ENCODE measurements around the gene KLHDC4. TPM values are rescaled to one million over a fixed set of nuclear protein-coding genes. Genes with fewer than 3 reads are reported as not detected.

Gene KLHDC4
- total and polyA plus RNA-seq, 9 of the 15 experiments (the other 6 are each of a cell fraction or from before 2014, with no cell fraction given) = 1.3 to 68.1 (median 32.8) TPM

DNA sequence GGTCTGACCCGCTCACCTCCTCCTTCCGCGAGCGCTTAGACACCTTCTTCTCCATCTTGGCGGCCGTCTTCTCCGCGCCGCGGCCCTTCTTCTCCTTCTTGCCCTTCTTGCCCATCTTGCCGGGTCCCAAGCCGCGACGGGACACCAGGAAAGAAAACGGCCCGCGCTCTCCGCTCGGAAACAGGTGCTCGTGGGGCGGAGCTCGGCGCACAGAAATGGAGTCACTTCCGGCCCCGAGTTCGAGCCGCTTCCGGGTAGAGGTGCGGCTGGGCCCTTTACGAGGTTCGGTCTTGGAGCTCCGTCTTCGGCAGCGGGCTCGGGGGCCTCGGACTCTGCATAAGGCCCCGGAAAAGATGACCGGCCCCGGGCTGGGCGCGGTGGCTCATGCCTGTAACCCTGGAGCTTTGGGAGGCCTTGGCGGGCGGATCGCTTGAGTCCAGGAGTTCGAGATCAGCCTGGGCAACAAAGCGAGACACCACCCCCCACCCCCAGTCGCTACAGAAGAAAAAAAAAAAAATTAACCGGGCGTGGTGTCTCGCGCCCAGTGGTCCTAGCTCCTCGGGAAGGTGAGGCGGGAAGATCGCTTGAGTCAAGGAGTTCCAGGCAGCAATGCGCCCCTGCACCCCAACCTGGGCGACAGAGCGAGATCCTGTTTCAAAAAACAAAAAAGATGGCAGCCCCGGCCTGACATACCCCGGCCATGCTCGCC, at the start of gene KLHDC4 (continued):
- TF ChIP-seq ELF1 (tag; IDR thresholded peaks at IDR 0.05) (peak; percentile 95), HNRNPUL1 (IDR thresholded peaks at IDR 0.05; ENCODE audit: low read length) (no peak), ZC3H11A (IDR thresholded peaks at IDR 0.05; ENCODE audit: low read depth, low read length) (no peak), IRF1 (CRISPR knock-in tag; IDR thresholded peaks at IDR 0.05; ENCODE audit: borderline replicate concordance) (no peak), AFF4 (CRISPR knock-in tag; IDR thresholded peaks at IDR 0.05) (0 out of 2 replicates have a peak, but pooled peaks have one; percentile 22), RBFOX2 (IDR thresholded peaks at IDR 0.05; ENCODE audit: low read depth, low read length) (peak; percentile 99), TCFL5 (CRISPR knock-in tag; conservative IDR thresholded peaks at IDR 0.05) (no peak), ETV5 (CRISPR knock-in tag; IDR thresholded peaks at IDR 0.05; ENCODE audit: low read depth) (peak; percentile 87), HNRNPK (IDR thresholded peaks at IDR 0.05; ENCODE audit: low read depth, low read length, poor library complexity, severe bottlenecking) (no peak), ZNF146 (CRISPR knock-in tag; IDR thresholded peaks at IDR 0.05; ENCODE audit: unreplicated experiment) (no peak), RBM15 (IDR thresholded peaks at IDR 0.05; ENCODE audit: insufficient read depth, low read length) (no peak), GABPB1 (CRISPR knock-in tag; IDR thresholded peaks at IDR 0.05) (peak; percentile 98), LARP7 (IDR thresholded peaks at IDR 0.05) (no peak)
- TF ChIP-seq, protein P1, sequence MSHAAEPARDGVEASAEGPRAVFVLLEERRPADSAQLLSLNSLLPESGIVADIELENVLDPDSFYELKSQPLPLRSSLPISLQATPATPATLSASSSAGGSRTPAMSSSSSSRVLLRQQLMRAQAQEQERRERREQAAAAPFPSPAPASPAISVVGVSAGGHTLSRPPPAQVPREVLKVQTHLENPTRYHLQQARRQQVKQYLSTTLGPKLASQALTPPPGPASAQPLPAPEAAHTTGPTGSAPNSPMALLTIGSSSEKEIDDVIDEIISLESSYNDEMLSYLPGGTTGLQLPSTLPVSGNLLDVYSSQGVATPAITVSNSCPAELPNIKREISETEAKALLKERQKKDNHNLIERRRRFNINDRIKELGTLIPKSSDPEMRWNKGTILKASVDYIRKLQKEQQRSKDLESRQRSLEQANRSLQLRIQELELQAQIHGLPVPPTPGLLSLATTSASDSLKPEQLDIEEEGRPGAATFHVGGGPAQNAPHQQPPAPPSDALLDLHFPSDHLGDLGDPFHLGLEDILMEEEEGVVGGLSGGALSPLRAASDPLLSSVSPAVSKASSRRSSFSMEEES (CRISPR knock-in tag; IDR thresholded peaks at IDR 0.05) = no peak
- TF ChIP-seq, protein P2, sequence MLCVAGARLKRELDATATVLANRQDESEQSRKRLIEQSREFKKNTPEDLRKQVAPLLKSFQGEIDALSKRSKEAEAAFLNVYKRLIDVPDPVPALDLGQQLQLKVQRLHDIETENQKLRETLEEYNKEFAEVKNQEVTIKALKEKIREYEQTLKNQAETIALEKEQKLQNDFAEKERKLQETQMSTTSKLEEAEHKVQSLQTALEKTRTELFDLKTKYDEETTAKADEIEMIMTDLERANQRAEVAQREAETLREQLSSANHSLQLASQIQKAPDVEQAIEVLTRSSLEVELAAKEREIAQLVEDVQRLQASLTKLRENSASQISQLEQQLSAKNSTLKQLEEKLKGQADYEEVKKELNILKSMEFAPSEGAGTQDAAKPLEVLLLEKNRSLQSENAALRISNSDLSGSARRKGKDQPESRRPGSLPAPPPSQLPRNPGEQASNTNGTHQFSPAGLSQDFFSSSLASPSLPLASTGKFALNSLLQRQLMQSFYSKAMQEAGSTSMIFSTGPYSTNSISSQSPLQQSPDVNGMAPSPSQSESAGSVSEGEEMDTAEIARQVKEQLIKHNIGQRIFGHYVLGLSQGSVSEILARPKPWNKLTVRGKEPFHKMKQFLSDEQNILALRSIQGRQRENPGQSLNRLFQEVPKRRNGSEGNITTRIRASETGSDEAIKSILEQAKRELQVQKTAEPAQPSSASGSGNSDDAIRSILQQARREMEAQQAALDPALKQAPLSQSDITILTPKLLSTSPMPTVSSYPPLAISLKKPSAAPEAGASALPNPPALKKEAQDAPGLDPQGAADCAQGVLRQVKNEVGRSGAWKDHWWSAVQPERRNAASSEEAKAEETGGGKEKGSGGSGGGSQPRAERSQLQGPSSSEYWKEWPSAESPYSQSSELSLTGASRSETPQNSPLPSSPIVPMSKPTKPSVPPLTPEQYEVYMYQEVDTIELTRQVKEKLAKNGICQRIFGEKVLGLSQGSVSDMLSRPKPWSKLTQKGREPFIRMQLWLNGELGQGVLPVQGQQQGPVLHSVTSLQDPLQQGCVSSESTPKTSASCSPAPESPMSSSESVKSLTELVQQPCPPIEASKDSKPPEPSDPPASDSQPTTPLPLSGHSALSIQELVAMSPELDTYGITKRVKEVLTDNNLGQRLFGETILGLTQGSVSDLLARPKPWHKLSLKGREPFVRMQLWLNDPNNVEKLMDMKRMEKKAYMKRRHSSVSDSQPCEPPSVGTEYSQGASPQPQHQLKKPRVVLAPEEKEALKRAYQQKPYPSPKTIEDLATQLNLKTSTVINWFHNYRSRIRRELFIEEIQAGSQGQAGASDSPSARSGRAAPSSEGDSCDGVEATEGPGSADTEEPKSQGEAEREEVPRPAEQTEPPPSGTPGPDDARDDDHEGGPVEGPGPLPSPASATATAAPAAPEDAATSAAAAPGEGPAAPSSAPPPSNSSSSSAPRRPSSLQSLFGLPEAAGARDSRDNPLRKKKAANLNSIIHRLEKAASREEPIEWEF (CRISPR knock-in tag; IDR thresholded peaks at IDR 0.05) = no peak
